Thyroid gland (tissue), 4 donors: ENCODE measurements around the gene LACRT. TPM values are rescaled to one million over a fixed set of nuclear protein-coding genes. Genes with fewer than 3 reads are reported as not detected.

ENCODE experiments used
- DNase-seq, 2 donors: peaks; one replicate each; pipeline ENCODE4 v3.0.0-alpha.2; 2019
- H3K27ac ChIP-seq, 3 donors: fragments of 200-600 bp; sonication (generic); 1 replicate in 2 of 3; 2 replicates in 1 of 3; pipeline ENCODE4 v1.5.1; 2016 to 2019; ENCODE audit warnings: mild to moderate bottlenecking in 1 of 3, moderate library complexity in 1 of 3
- H3K27me3 ChIP-seq: fragments of 200-600 bp; sonication (generic); one replicate; pipeline ENCODE4 v1.5.1; 2019
- H3K36me3 ChIP-seq, 2 donors: fragments of 200-600 bp; sonication (generic); one replicate each; pipeline ENCODE4 v1.5.1; 2016 to 2019
- H3K4me1 ChIP-seq, 2 donors: fragments of 200-600 bp; sonication (generic); one replicate each; pipeline ENCODE4 v1.5.1; 2017 to 2019
- H3K4me3 ChIP-seq, 3 donors: fragments of 200-600 bp; sonication (generic); replicated peaks in 1 of 3; 1 replicate in 2 of 3; 2 replicates in 1 of 3; pipeline ENCODE4 v1.5.1; 2016; ENCODE audit warnings: mild to moderate bottlenecking in 1 of 3
- H3K9me3 ChIP-seq: fragments of 200-600 bp; sonication (generic); one replicate; pipeline ENCODE4 v1.5.1; 2017
- POLR2A ChIP-seq, 2 donors: fragments of 450-650 bp; IDR thresholded peaks; one replicate each; pipeline ENCODE4 v1.6.1; 2017; ENCODE audit warnings: antibody characterized with exemption in 2 of 2, mild to moderate bottlenecking in 2 of 2, moderate library complexity in 1 of 2
- WGBS, 2 donors: methylation state at CpG; one replicate each; pipeline ENCODE4 v1.1.5; 2017; 5-methylcytosine and 5-hydroxymethylcytosine counted together
- intact Hi-C: fragments of 100-400 bp; cut with DNase I; formaldehyde crosslinking; loops from one replicate; pipeline ENCODE4 v1.15.1; 2023
- total RNA-seq, 4 donors: library from RNA; depleted of rRNA; stranded (reverse); fragments of >200 nt; gene quantifications; one replicate each; pipeline ENCODE4 v1.2.3, GENCODE V29; 2016
- TF ChIP-seq, protein P1 (sequence below), 6 experiments: fragments of 200-600 bp in 3 of 6; fragments of 450-650 bp in 3 of 6; sonication (generic) in 3 of 6; IDR thresholded peaks; one replicate each; pipeline ENCODE4 v1.5.1; 2016 to 2019; ENCODE audit warnings: antibody characterized with exemption in 6 of 6, mild to moderate bottlenecking in 2 of 6, inconsistent platforms in 1 of 6, moderate library complexity in 1 of 6

Gene LACRT
- total RNA-seq: not detected

- no peak within 1 kb of the TSS for H3K4me3 ChIP-seq
- H3K27me3 ChIP-seq: no peaks in the 10 kb centered on the region
- intact Hi-C loops: no loop called here
- H3K27ac ChIP-seq: no peak within 1 kb of the TSS
- 70 to 76% methylated on average over 2 of the region's 2 CpGs for WGBS, 2 donors
- TF ChIP-seq, protein P1, sequence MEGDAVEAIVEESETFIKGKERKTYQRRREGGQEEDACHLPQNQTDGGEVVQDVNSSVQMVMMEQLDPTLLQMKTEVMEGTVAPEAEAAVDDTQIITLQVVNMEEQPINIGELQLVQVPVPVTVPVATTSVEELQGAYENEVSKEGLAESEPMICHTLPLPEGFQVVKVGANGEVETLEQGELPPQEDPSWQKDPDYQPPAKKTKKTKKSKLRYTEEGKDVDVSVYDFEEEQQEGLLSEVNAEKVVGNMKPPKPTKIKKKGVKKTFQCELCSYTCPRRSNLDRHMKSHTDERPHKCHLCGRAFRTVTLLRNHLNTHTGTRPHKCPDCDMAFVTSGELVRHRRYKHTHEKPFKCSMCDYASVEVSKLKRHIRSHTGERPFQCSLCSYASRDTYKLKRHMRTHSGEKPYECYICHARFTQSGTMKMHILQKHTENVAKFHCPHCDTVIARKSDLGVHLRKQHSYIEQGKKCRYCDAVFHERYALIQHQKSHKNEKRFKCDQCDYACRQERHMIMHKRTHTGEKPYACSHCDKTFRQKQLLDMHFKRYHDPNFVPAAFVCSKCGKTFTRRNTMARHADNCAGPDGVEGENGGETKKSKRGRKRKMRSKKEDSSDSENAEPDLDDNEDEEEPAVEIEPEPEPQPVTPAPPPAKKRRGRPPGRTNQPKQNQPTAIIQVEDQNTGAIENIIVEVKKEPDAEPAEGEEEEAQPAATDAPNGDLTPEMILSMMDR (IDR thresholded peaks at IDR 0.05): no peak
- no peak for TF ChIP-seq POLR2A (IDR thresholded peaks at IDR 0.05)
- H3K9me3 ChIP-seq: no peaks in the 10 kb centered on the region
- H3K36me3 ChIP-seq: no peaks in the 10 kb centered on the region
- no peak for DNase-seq
- no peaks in the 10 kb centered on the region for H3K4me1 ChIP-seq
Measured at GRCh38 chr12:54634795-54635194, at the start of gene LACRT. LACRT (minus strand) TSS chr12:54634895; CDS start chr12:54634841, 54 bp downstream.

DNA sequence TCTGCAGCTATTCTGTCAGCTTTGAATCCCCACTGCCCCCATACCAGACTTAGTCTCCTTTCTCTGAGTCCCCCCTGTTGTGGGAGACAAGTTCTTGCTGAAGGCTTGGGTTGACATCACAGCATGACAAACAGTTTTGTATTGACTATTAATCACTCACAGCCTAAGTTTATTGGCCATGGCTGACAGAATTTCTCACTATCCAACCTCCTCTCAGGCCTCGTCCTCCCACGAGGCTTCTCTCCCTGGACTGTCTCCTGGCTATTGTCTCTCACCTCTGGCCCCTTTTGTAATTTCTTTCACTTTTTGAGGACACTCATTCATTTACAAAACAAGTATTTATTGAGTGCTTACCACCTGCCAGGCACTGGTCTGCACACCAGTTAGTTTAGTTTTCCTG, 48.7 kb upstream of the LACRT start:
- TF ChIP-seq POLR2A (IDR thresholded peaks at IDR 0.05): no peak
- TF ChIP-seq, protein P1 (IDR thresholded peaks at IDR 0.05): no peak
- H3K27me3 ChIP-seq: no peaks in the 10 kb centered on the region
- peaks cover 0 to 4% of the 10 kb centered on the region in 2 donors for H3K4me1 ChIP-seq
- DNase-seq: no peak
- intact Hi-C loops: no loop called here
- H3K36me3 ChIP-seq: no peaks in the 10 kb centered on the region
- H3K27ac ChIP-seq: no peak overlapping the region
- no peaks in the 10 kb centered on the region for H3K9me3 ChIP-seq
- WGBS, 2 donors: 53 to 74% methylated on average over 2 of the region's 2 CpGs
- H3K4me3 ChIP-seq: no peak overlapping the region

DNA sequence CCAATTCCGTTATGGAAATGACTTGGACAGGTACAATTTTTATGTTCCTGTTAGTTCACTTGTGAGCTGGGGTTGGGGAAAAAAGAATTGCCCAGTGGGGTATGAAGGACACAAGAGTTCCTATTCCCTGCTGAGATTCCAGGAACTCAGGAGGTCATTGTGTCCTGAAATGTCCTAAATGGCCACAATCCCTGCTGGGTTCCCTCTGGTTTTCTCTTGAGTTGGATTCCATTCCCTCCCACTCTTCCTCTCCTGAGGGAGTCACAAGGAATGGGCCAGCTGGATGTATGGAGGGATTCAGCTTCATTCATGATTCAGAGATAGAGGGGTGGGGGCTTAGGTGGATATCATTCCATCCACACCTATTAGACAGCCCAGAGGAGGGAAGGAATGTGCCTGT, 48.0 kb upstream of the LACRT start:
- no peaks in the 10 kb centered on the region for H3K36me3 ChIP-seq
- H3K9me3 ChIP-seq: no peaks in the 10 kb centered on the region
- no peak overlapping the region for H3K27ac ChIP-seq
- H3K27me3 ChIP-seq: no peaks in the 10 kb centered on the region
- H3K4me1 ChIP-seq: peaks cover 0 to 4% of the 10 kb centered on the region in 2 donors
- no peak for TF ChIP-seq POLR2A (IDR thresholded peaks at IDR 0.05)
- TF ChIP-seq, protein P1 (IDR thresholded peaks at IDR 0.05): no peak
- 75 to 100% methylated on average over 1 of the region's 1 CpG for WGBS, 2 donors
- DNase-seq: no peak
- no peak overlapping the region for H3K4me3 ChIP-seq
- intact Hi-C loops: no loop called here

DNA sequence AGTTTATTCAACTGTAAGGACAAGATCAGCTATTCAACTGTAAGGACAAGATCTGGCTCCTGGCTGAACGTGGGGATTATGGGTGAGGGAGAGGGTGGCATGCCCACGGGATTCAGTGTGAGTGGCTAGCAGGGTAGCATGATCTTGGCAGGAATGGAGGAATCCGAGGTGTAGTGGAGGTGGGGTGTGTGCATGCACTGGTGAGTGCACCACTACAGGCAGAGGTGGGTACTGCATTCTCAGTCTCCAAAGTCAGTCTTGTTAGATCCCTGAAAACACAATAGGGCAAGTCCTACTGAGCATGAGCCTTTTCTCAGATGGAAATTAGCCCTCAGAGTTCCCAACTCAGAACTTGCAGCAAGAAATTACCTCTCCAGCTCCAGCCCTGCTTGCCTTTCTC, 45.7 kb upstream of the LACRT start:
- no peak for TF ChIP-seq POLR2A (IDR thresholded peaks at IDR 0.05)
- TF ChIP-seq, protein P1 (IDR thresholded peaks at IDR 0.05): peak in 1 of 6 experiments; percentile 24
- peaks cover 0 to 4% of the 10 kb centered on the region in 2 donors for H3K4me1 ChIP-seq
- intact Hi-C loops: no loop called here

GRCh38 chr12:54678131-54678530, 43.4 kb upstream of the LACRT start:
- H3K9me3 ChIP-seq: no peaks in the 10 kb centered on the region
- no peaks in the 10 kb centered on the region for H3K27me3 ChIP-seq
- H3K36me3 ChIP-seq: no peaks in the 10 kb centered on the region
- intact Hi-C loops: no loop called here
- H3K4me3 ChIP-seq: no peak overlapping the region
- no peak overlapping the region for H3K27ac ChIP-seq
- TF ChIP-seq, protein P1 (IDR thresholded peaks at IDR 0.05): no peak
- TF ChIP-seq POLR2A (IDR thresholded peaks at IDR 0.05): no peak
- no peak for DNase-seq
- no peaks in the 10 kb centered on the region for H3K4me1 ChIP-seq
- 74 to 85% methylated on average over 5 of the region's 5 CpGs for WGBS, 2 donors

More for the DNA sequence above, 45.7 kb upstream of the LACRT start:
- no peaks in the 10 kb centered on the region for H3K9me3 ChIP-seq
- DNase-seq: no peak
- no peak overlapping the region for H3K27ac ChIP-seq
- no peak overlapping the region for H3K4me3 ChIP-seq
- WGBS, 2 donors: 34 to 38% methylated on average over 3 of the region's 3 CpGs
- no peaks in the 10 kb centered on the region for H3K36me3 ChIP-seq
- no peaks in the 10 kb centered on the region for H3K27me3 ChIP-seq
